ENCODE results near the gene SGCG.

GRCh38 chr13:23161481-23161825 is 19.3 kb upstream of the SGCG start:
- TF ChIP-seq POLR2A (IDR thresholded peaks at IDR 0.05; ENCODE audit: low read depth, low read length) (no peak), ELK1 (IDR thresholded peaks at IDR 0.05; ENCODE audit: borderline replicate concordance, low read depth, low read length) (no peak), CTCF (conservative IDR thresholded peaks at IDR 0.05; ENCODE audit: low read depth, low read length) (no peak), MXI1 (IDR thresholded peaks at IDR 0.05; ENCODE audit: borderline replicate concordance, low read depth, low read length) (no peak), RAD21 (IDR thresholded peaks at IDR 0.05; ENCODE audit: low read length) (no peak)
